Measurements from ENCODE around the gene VHLL.

The VHLL gene

GRCh38 chr1:156249593-156249992, 49.5 kb downstream of the VHLL start:
- DNase-seq: no peak

Measured in suppressor macrophage treated with lipopolysaccharide for 1 hour (primary cell).